ENCODE measurements around the gene ISCU. TPM values are rescaled to one million over a fixed set of nuclear protein-coding genes. Genes with fewer than 3 reads are reported as not detected.

The ISCU gene
- total RNA-seq, 2 experiments from 2014 or later: 88.6 to 94.3 TPM

DNA sequence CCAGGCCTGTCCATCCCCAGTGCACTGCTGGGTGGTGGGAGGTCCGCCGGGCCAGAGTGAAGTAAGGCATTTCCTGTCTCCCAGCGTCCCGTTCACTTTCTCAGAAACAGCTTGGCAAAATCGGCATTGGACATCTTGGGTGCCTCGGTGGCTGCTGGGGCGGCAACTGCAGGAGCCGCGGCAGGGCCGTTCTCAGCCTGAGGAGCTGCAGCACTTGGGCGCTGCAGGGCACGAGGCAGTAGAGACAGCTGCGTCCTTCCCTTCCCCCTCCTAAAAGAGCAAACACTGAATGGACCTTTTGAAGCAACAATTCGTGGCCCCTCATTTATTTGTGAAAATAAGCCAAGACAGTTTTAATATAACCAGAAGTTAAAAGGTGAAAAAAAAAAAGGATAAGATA lies 39.0 kb upstream of the ISCU start:
- H3K27me3 Mint-ChIP-seq: no peaks in the 10 kb centered on the region
- no peak overlapping the region for H3K4me3 Mint-ChIP-seq
- H3K36me3 Mint-ChIP-seq: peaks cover 49% of the 10 kb centered on the region
- CTCF ChIA-PET: interaction anchor here (1.3 to 2.6 kb wide), 2 partner anchors 11 to 95 kb away, joined by 3 to 11 read pairs; no protein-coding TSS in a partner anchor
- peaks cover 8% of the 10 kb centered on the region for H3K4me1 Mint-ChIP-seq (ENCODE audit: low read depth)
- intact Hi-C loops (cut with micrococcal nuclease): no loop called here
- POLR2A ChIA-PET: no interaction called here
- no peaks in the 10 kb centered on the region for H3K9me3 Mint-ChIP-seq
- no peak for DNase-seq
- no peak overlapping the region for H3K27ac Mint-ChIP-seq

DNA sequence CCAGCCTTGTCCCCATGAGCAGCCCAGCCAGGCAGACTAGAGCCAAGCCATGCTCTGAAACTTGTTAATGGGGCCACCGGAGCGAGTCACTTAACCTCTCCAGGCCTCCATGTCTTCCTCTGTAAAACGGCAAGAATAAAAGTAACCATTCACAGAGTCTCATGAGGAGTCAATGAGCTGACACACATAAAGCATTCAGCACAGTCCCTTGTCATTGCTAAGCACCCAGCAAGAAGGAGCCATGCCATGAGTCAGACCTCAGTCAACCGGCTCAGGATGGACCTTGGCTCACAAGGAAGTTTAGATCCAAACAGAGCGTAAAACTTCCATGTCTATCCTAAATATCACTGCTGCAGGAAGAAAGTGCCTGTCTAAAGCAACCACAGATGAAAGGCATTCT lies 36.7 kb upstream of the ISCU start:
- Mint-ChIP-seq H3K4me3 (no peak overlapping the region), H3K4me1 (ENCODE audit: low read depth) (peaks cover 5% of the 10 kb centered on the region), H3K27ac (peak overlapping the region; percentile 36), H3K36me3 (peaks cover 53% of the 10 kb centered on the region), H3K9me3 (no peaks in the 10 kb centered on the region), H3K27me3 (no peaks in the 10 kb centered on the region)
- DNase-seq: no peak
- ChIA-PET POLR2A (interaction anchor here (1.0 kb wide), 1 partner anchor 9 kb away, joined by 3 read pairs; no protein-coding TSS in a partner anchor), CTCF (no interaction called here)
- intact Hi-C loops (cut with micrococcal nuclease): no loop called here

DNA sequence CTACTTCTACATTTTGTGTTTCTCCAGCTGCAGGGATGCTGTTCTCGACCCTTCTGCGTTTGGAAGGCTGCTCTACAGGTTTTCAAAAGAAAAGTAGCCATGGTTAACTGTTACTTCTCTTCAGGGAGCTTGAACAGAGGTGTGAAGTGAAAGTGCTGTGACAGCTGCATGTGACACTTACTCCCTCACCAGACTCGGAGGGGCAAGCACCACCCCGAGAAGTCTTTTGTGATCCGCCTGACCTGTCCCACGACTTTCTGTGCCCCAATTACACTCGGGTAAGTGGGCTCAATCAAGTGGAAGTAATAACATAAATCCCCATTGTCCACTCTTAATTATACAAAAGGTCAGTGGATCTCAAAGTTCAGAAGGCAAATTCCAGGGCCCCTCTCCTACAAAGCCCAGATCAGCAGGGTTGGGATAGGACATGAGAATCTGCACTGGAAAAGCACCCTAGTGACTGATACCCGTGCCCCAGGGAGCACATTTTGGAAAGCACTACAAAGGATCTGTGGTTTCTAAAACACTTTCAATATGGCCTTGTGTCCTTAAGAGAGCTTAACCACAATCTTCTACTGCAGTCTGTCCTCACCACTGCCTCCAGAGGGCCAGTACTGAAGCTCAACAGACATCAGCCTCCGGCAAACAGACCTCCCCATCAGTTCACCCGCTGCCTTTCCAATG lies 35.8 kb upstream of the ISCU start:
- no peaks in the 10 kb centered on the region for H3K9me3 Mint-ChIP-seq
- H3K4me1 Mint-ChIP-seq (ENCODE audit: low read depth): peaks cover 5% of the 10 kb centered on the region
- H3K27me3 Mint-ChIP-seq: no peaks in the 10 kb centered on the region
- intact Hi-C loops (cut with micrococcal nuclease): no loop called here
- H3K4me3 Mint-ChIP-seq: no peak overlapping the region
- ChIA-PET CTCF (no interaction called here), POLR2A (interaction anchor here (1.0 kb wide), 1 partner anchor 10 kb away, joined by 3 read pairs; no protein-coding TSS in a partner anchor)
- DNase-seq: no peak
- peaks cover 53% of the 10 kb centered on the region for H3K36me3 Mint-ChIP-seq
- peak overlapping the region; percentile 58 for H3K27ac Mint-ChIP-seq

DNA sequence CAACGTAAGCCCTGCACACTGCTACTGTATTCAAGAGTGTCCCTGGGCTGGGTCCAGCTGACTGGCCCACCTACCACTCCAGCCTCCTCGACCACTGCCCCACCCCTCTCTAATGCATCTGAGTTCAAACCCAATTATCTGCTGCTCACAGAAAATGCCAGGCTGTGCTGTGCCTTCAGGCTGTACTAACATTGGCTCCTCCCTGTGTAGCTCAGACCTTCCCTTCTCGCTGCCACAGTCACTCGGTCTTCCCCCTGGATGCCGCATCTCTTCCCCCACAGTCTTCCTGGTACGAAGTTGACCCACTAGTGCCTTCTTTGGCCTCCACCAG lies 35.3 kb upstream of the ISCU start:
- Mint-ChIP-seq H3K4me3 (no peak overlapping the region), H3K9me3 (no peaks in the 10 kb centered on the region), H3K27ac (peak overlapping the region; percentile 58), H3K4me1 (ENCODE audit: low read depth) (peaks cover 5% of the 10 kb centered on the region), H3K36me3 (peaks cover 52% of the 10 kb centered on the region), H3K27me3 (no peaks in the 10 kb centered on the region)
- intact Hi-C loops (cut with micrococcal nuclease): no loop called here
- ChIA-PET CTCF (no interaction called here), POLR2A (no interaction called here)
- DNase-seq: no peak

DNA sequence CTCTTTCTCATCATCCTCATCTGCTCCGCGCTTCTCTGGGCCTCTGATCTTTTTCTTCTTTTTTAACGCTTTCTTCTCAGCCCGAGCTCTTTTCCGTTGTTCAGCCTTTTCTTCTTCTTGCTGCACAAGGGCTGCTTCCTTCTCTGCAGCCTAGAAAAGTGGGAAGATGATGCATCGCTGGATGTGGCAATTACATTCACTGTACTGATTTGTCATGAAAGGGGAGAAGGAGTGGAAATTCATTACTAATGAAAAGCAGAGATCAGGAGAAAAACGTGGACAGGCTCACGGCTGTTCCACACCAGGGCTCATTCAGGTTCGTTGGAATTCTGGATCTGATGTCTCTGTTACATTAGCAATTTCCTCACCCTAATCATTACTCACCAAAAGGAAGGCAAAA lies 32.2 kb upstream of the ISCU start:
- H3K4me1 Mint-ChIP-seq (ENCODE audit: low read depth): peaks cover 5% of the 10 kb centered on the region
- H3K9me3 Mint-ChIP-seq: no peaks in the 10 kb centered on the region
- ChIA-PET CTCF (interaction anchor here (1.0 kb wide), 1 partner anchor 88 kb away, joined by 8 read pairs; no protein-coding TSS in a partner anchor), POLR2A (no interaction called here)
- H3K4me3 Mint-ChIP-seq: no peak overlapping the region
- intact Hi-C loops (cut with micrococcal nuclease): no loop called here
- no peak overlapping the region for H3K27ac Mint-ChIP-seq
- no peak for DNase-seq
- H3K27me3 Mint-ChIP-seq: no peaks in the 10 kb centered on the region
- H3K36me3 Mint-ChIP-seq: peaks cover 52% of the 10 kb centered on the region

DNA sequence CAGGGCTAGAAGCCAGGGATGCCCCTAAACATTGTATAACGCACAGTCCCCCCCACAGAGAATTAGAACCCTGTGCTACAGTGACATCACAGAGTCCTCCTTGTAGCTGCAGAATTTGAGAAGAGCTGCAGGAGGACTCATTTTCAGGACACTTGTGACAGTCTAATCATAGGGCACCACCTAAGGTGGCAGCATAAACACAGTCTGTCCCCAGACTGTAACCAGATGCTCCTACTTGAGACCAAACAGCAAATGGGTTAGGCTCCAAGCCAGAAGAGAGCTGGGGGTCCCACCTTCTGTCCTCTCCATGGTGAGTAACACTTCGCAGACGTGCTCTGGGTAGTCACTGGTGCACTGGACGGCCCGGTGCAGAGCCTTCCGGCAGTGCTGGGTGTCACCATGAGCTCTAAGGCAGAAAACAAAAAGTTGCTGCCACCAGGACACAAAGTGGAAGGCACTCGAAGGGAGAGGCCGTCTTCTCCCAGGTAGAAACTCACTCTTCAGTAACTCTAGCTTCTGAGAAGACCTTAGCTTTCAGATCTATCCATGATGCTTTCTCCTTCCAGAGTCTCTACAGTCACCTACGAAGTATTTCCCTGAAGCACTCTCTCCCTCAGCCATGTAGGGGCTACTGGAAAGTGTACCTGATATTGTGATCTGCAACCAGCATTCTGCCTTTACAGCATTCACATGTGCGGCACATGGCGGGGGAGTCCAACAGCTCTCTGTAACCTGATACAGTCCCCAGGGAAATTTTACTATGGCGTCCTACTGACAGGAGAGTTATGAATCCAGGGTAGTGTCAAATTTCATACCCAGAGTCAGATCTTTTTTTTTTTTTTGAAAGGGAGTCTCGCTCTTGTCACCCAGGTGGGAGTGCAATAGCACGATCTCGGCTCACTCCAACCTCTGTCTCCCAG lies 30.2 kb upstream of the ISCU start:
- H3K36me3 Mint-ChIP-seq: peaks cover 53% of the 10 kb centered on the region
- intact Hi-C loops (cut with micrococcal nuclease): no loop called here

DNA sequence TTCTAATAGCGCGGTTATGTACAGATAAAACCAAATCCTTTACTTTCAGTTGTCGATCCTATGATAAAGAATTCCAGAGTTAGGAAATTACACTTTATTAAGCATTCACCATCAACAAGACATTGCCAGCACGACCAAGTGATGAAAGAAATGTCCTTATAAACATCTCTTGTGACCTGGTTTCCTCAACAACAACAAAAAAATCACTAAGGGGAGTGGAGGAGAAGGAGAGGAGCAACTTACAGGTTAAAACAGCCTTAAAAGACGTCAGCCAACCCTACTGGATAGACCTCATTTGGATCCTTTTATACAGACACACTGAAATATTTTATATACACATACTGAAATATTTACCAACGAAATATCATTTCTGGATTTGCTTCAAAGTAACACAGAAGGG lies 24.2 kb upstream of the ISCU start:
- intact Hi-C loops (cut with micrococcal nuclease): no loop called here
- Mint-ChIP-seq H3K9me3 (no peaks in the 10 kb centered on the region), H3K4me1 (ENCODE audit: low read depth) (peaks cover 16% of the 10 kb centered on the region), H3K27me3 (no peaks in the 10 kb centered on the region), H3K4me3 (no peak overlapping the region), H3K36me3 (peaks cover 46% of the 10 kb centered on the region), H3K27ac (no peak overlapping the region)
- ChIA-PET POLR2A (no interaction called here), CTCF (interaction anchor here (0.7 kb wide), 1 partner anchor 525 kb away, joined by 3 read pairs; no protein-coding TSS in a partner anchor)
- no peak for DNase-seq

More for the DNA sequence above, 30.2 kb upstream of the ISCU start:
- ChIA-PET POLR2A (no interaction called here), CTCF (interaction anchor here (1.4 kb wide), 1 partner anchor 419 kb away, joined by 3 read pairs; no protein-coding TSS in a partner anchor)
- no peak overlapping the region for H3K4me3 Mint-ChIP-seq
- H3K27ac Mint-ChIP-seq: no peak overlapping the region
- no peaks in the 10 kb centered on the region for H3K9me3 Mint-ChIP-seq
- H3K4me1 Mint-ChIP-seq (ENCODE audit: low read depth): peaks cover 3% of the 10 kb centered on the region
- DNase-seq: no peak
- H3K27me3 Mint-ChIP-seq: no peaks in the 10 kb centered on the region

DNA sequence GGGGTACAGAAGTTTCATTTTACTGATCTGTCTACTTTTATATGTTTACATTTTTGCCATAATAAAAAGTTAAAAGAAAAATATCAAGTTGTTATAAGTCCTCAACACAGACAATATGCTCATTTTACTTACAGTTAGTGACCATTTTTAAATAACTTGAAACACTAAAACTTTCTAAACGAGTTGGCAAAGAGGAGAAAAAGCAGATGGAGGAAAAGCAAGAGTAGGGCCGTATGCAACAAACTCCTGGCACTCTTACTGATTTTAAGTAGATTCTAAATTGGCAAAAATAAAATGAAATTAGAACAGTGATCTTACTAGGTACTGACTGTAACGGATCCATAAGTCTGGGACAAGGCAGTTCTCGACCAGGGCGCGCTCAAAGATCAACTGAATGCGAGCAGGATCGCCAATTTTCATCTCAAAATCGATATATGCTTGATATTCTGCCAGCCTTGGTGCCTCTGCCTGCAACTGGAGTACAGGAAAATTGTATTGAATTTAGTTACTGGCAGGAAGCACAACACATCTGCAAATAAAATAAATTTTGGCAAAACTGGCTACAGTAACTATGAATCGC lies 23.7 kb upstream of the ISCU start:
- intact Hi-C loops (cut with micrococcal nuclease): no loop called here
- DNase-seq: no peak
- Mint-ChIP-seq H3K4me1 (ENCODE audit: low read depth) (peaks cover 16% of the 10 kb centered on the region), H3K27me3 (no peaks in the 10 kb centered on the region), H3K9me3 (no peaks in the 10 kb centered on the region), H3K4me3 (no peak overlapping the region), H3K27ac (peak overlapping the region; percentile 38), H3K36me3 (peaks cover 50% of the 10 kb centered on the region)
- POLR2A ChIA-PET: no interaction called here
- CTCF ChIA-PET: no interaction called here

DNA sequence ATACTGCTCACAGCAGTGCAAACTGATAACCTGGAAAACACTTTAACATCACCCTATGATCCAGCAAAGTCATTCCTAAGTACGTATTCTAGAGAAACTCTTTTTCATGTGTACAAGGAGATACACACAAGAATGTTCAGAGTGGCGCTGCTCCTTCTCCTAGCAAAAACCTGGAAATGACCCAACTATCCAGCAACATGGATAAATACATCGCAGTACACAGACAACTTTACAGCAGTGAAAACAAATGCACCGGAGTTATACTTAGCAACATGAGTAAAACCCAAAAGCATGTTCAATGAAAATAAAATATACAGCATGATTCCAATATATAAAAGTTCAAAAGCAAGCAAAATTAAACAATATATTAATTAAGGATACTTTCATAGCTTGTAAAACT lies 20.1 kb upstream of the ISCU start:
- Mint-ChIP-seq H3K4me3 (no peak overlapping the region), H3K27me3 (no peaks in the 10 kb centered on the region), H3K4me1 (ENCODE audit: low read depth) (peaks cover 16% of the 10 kb centered on the region), H3K36me3 (peaks cover 46% of the 10 kb centered on the region), H3K9me3 (no peaks in the 10 kb centered on the region), H3K27ac (no peak overlapping the region)
- POLR2A ChIA-PET: no interaction called here
- CTCF ChIA-PET: no interaction called here
- DNase-seq: no peak
- intact Hi-C loops (cut with micrococcal nuclease): no loop called here

DNA sequence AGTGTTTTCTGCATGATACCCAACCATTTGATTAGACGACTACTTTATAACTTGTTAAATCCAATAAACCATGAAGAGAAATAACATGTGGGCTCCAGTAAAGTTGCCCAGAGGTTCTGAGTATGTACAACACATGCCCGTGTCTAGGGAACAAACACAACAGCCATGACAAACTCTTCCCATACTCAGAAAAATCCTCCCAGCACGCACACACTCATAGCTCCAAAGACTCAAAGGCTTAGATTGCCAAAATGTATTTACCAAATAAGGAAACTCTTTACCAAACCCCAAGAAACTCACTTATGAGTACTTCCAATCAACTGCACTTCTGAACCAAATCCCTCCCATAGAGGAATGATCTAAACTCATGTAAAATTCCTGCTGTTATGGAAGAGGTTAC lies 18.7 kb upstream of the ISCU start:
- Mint-ChIP-seq H3K9me3 (no peaks in the 10 kb centered on the region), H3K4me1 (ENCODE audit: low read depth) (peaks cover 23% of the 10 kb centered on the region), H3K4me3 (no peak overlapping the region), H3K27ac (no peak overlapping the region), H3K27me3 (no peaks in the 10 kb centered on the region), H3K36me3 (peaks cover 44% of the 10 kb centered on the region)
- intact Hi-C loops (cut with micrococcal nuclease): no loop called here
- DNase-seq: no peak
- ChIA-PET CTCF (interaction anchor here (0.9 to 1.6 kb wide), 2 partner anchors 21 to 74 kb away, joined by 3 to 5 read pairs; no protein-coding TSS in a partner anchor), POLR2A (no interaction called here)

DNA sequence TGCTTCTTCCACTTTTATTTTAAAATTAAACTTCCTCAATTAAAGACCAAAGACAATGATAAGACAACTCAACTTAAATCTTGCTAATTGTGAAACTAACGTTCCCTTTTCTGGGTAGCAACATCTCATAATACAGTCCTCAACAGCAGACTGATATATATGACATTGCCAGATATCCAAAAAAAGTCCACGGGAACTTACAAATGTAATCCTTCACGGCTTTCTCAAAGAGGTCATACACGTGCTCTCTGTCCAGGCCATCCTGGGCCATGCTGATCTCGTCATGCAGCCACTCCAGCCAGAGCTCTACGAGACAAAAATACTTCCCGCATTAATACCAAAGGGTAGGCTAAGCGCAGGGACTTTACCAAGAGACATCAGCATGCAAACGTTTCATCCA lies 14.7 kb upstream of the ISCU start:
- Mint-ChIP-seq H3K27ac (no peak overlapping the region), H3K9me3 (no peaks in the 10 kb centered on the region), H3K4me3 (no peak overlapping the region), H3K36me3 (peaks cover 37% of the 10 kb centered on the region), H3K4me1 (ENCODE audit: low read depth) (peaks cover 36% of the 10 kb centered on the region), H3K27me3 (no peaks in the 10 kb centered on the region)
- intact Hi-C loops (cut with micrococcal nuclease): no loop called here
- ChIA-PET POLR2A (no interaction called here), CTCF (no interaction called here)
- DNase-seq: no peak

DNA sequence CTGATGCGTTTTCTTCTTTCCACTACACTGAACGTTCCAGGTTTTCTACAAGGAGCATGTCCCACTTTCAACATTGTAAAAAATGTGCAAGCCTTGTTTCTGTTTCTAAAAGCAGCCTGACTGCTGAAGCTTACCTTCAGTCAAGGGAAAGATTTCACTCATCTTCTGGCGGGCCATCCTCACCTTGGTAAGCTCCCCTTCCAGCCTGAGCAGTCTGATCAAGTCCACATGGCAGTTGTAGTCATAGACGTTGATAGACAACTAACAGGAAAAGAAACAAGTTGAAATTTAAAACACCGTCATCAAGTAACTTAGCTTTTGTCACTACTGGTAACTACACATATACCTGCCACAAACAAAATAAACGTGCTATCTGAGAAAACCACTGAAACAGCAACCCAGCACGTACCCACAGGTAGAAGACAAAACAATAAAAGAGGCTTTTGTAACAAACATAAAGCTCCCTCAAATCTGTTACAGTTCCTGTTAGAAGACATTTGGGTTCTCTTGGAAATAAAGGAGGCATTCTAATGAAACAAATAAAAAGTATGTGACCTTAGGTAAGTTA lies 13.4 kb upstream of the ISCU start:
- CTCF ChIA-PET: interaction anchor here (1.1 to 2.0 kb wide), 3 partner anchors 11 to 254 kb away, joined by 3 to 8 read pairs (median 4); no protein-coding TSS in a partner anchor
- Mint-ChIP-seq H3K27ac (peak overlapping the region; percentile 51), H3K36me3 (peaks cover 25% of the 10 kb centered on the region), H3K9me3 (no peaks in the 10 kb centered on the region), H3K4me1 (ENCODE audit: low read depth) (peaks cover 48% of the 10 kb centered on the region), H3K4me3 (no peak overlapping the region), H3K27me3 (no peaks in the 10 kb centered on the region)
- POLR2A ChIA-PET: no interaction called here
- no peak for DNase-seq
- intact Hi-C loops (cut with micrococcal nuclease): no loop called here
